Common myeloid progenitor, CD34-positive (primary cell): ENCODE measurements around the gene PFKFB1.

Source experiments
- CTCF ChIA-PET: fragments of 350-600 bp; sonication (Branson Sonifier 250); formaldehyde crosslinking; loops from one replicate; lab custom pipeline; 2021; ENCODE audit warnings: antibody characterized with exemption; lab: Charles Lee
- POLR2A ChIA-PET: fragments of 350-600 bp; sonication (Branson Sonifier 250); formaldehyde crosslinking; loops from one replicate; lab custom pipeline; 2021; ENCODE audit warnings: antibody characterized with exemption; lab: Charles Lee
- DNase-seq, 3 donors: peaks; one replicate each; pipeline versions ENCODE4 v3.0.0 to v3.0.0-alpha.2; 2013
- H3K27ac ChIP-seq, 2 experiments: 1 replicate in 1 of 2; 2 replicates in 1 of 2; pipeline ENCODE4 v1.7.0; 2013; ENCODE audit warnings: inconsistent platforms in 2 of 2, low read length in 2 of 2, mild to moderate bottlenecking in 2 of 2, low read depth in 1 of 2, moderate library complexity in 1 of 2; ENCODE audit not compliant: severe bottlenecking in 2 of 2, insufficient read depth in 1 of 2, poor library complexity in 1 of 2
- H3K27me3 ChIP-seq, 5 experiments: replicated peaks in 2 of 5; 1 replicate in 3 of 5; 2 replicates in 2 of 5; pipeline versions ENCODE4 v1.6.1 to v1.7.0; 2013; ENCODE audit warnings: low read length in 4 of 5, mild to moderate bottlenecking in 2 of 5, moderate library complexity in 2 of 5, inconsistent platforms in 1 of 5; ENCODE audit not compliant: insufficient read depth in 5 of 5, control insufficient read depth in 4 of 5
- H3K36me3 ChIP-seq, 4 experiments: 1 replicate in 2 of 4; 2 replicates in 2 of 4; pipeline versions ENCODE4 v1.6.1 to v1.7.0; 2013; ENCODE audit warnings: low read length in 3 of 4, control low read depth in 1 of 4, mild to moderate bottlenecking in 1 of 4; ENCODE audit not compliant: control insufficient read depth in 4 of 4, insufficient read depth in 4 of 4
- H3K4me1 ChIP-seq, 4 experiments: 1 replicate in 3 of 4; 2 replicates in 1 of 4; pipeline versions ENCODE4 v1.6.1 to v1.7.1; 2013; ENCODE audit warnings: low read length in 3 of 4, mild to moderate bottlenecking in 3 of 4, control low read depth in 1 of 4, inconsistent platforms in 1 of 4, moderate library complexity in 1 of 4; ENCODE audit not compliant: control insufficient read depth in 4 of 4, insufficient read depth in 4 of 4; ENCODE audit errors: control extremely low read depth in 1 of 4
- H3K4me3 ChIP-seq, 7 experiments: 1 replicate in 4 of 7; 2 replicates in 3 of 7; pipeline versions ENCODE4 v1.5.1 to v1.7.0; 2013; ENCODE audit warnings: mild to moderate bottlenecking in 7 of 7, low read length in 6 of 7, moderate library complexity in 6 of 7, inconsistent platforms in 2 of 7, low read depth in 2 of 7, control low read depth in 1 of 7; ENCODE audit not compliant: insufficient read depth in 4 of 7, control insufficient read depth in 1 of 7; ENCODE audit errors: extremely low read depth in 1 of 7
- H3K9me3 ChIP-seq, 5 experiments: 1 replicate in 4 of 5; 2 replicates in 1 of 5; pipeline versions ENCODE4 v1.6.1 to v1.7.1; 2013; ENCODE audit warnings: low read length in 4 of 5, mild to moderate bottlenecking in 2 of 5, inconsistent platforms in 1 of 5, low read depth in 1 of 5, moderate library complexity in 1 of 5; ENCODE audit not compliant: control insufficient read depth in 4 of 5, insufficient read depth in 2 of 5; ENCODE audit errors: control extremely low read depth in 1 of 5
- WGBS: methylation state at CpG from one replicate; pipeline ENCODE4 v1.1.5; 2013; ENCODE audit not compliant: insufficient coverage; 5-methylcytosine and 5-hydroxymethylcytosine counted together

PFKFB1 gene

GRCh38 chrX:55028040-55028439 is 34.1 kb upstream of the PFKFB1 start:
- Histone ChIP-seq H3K4me1 (no peaks in the 10 kb centered on the region), H3K4me3 (no peak overlapping the region), H3K27me3 (peaks cover 0 to 5% (median 0%) of the 10 kb centered on the region in 5 experiments), H3K27ac (no peak overlapping the region), H3K9me3 (no peaks in the 10 kb centered on the region), H3K36me3 (no peaks in the 10 kb centered on the region)
- ChIA-PET POLR2A (no interaction called here), CTCF (no interaction called here)
- peak in 2 of 3 donors; percentile 15 to 28 for DNase-seq
- WGBS: no CpG with 5 or more reads among the region's 4 CpGs

DNA sequence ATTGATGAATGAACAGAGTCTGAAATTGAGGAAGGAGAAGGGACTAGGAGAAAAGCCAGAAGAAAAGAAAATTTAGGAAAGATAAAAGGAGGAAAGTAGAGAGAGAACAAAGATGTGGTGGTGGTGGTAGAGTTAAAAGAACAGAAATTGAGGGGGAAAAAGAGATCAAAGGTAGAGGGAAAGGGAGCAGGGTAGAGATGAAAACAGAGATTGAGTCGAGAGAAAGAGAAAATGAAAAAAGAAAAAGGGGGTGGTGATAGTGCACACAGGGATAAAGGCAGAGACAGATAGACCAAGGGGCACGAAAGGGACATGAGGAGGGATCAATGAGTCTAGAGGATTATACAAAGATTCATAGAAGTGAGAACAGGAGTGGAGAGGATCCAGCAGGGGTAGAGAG is 32.9 kb upstream of the PFKFB1 start:
- Histone ChIP-seq H3K36me3 (no peaks in the 10 kb centered on the region), H3K9me3 (no peaks in the 10 kb centered on the region), H3K4me1 (no peaks in the 10 kb centered on the region), H3K27me3 (peaks cover 0 to 5% (median 0%) of the 10 kb centered on the region in 5 experiments), H3K27ac (no peak overlapping the region), H3K4me3 (no peak overlapping the region)
- DNase-seq: no peak
- ChIA-PET POLR2A (no interaction called here), CTCF (no interaction called here)
- 75% methylated on average over 2 of the region's 2 CpGs for WGBS

DNA sequence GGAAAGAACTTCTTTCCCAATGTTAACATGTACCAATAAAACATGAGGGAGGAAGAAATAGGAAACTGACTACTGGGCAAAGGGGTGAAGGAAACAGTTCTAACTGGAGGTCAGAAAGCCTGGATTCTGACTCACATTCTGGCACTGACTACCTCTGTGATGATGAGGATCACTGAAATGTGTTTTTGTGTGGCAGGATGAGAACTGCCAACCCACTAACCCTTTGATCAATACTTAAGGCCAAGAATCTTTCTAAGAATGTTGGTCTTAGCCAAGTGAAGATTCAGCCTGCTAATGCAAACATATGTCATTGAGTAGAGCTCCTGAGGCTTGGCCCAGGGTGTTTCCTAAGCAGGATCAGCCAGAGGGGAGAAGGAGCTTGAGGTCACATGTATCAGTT is 32.2 kb upstream of the PFKFB1 start:
- no peaks in the 10 kb centered on the region for H3K9me3 ChIP-seq
- DNase-seq: no peak
- no peaks in the 10 kb centered on the region for H3K36me3 ChIP-seq
- POLR2A ChIA-PET: no interaction called here
- CTCF ChIA-PET: no interaction called here
- H3K27ac ChIP-seq: no peak overlapping the region
- no peaks in the 10 kb centered on the region for H3K4me1 ChIP-seq
- peaks cover 0 to 5% (median 0%) of the 10 kb centered on the region in 5 experiments for H3K27me3 ChIP-seq
- H3K4me3 ChIP-seq: no peak overlapping the region

- CTCF ChIA-PET: no interaction called here
- Histone ChIP-seq H3K4me1 (no peaks in the 10 kb centered on the region), H3K27ac (no peak overlapping the region), H3K9me3 (no peaks in the 10 kb centered on the region), H3K27me3 (no peaks in the 10 kb centered on the region), H3K4me3 (no peak overlapping the region), H3K36me3 (no peaks in the 10 kb centered on the region)
- peak in 2 of 3 donors; percentile 21 to 52 for DNase-seq
- POLR2A ChIA-PET: no interaction called here
- WGBS: 84% methylated on average over 4 of the region's 4 CpGs
Observed at GRCh38 chrX:55014897-55015299, 20.9 kb upstream of the PFKFB1 start.

DNA sequence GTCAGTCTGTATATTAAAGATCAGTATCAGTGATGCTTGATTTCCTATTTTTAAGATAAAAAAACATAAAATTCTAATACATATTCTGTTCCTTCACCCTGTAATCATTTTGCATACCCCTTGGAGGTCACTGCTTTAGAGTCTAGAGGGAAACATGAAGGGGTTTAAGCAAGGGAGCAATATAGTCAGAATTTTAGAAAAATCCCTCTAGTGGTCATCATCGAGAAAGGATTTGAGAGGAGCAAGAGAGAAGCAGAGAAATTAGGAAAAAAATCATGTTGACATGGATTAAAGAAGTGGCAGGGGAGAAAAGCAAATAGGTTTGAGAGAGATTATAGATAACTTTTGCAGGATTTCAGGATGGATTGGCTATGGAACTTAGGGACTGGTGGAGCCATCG is 17.3 kb upstream of the PFKFB1 start:
- Histone ChIP-seq H3K27me3 (no peaks in the 10 kb centered on the region), H3K9me3 (no peaks in the 10 kb centered on the region), H3K36me3 (peaks cover 0 to 12% (median 3%) of the 10 kb centered on the region in 4 experiments), H3K4me3 (no peak overlapping the region), H3K4me1 (peaks cover 0 to 11% (median 8%) of the 10 kb centered on the region in 4 experiments), H3K27ac (no peak overlapping the region)
- WGBS: 55% methylated on average over 2 of the region's 2 CpGs
- DNase-seq: peak in 2 of 3 donors; percentile 17 to 28
- POLR2A ChIA-PET: no interaction called here
- CTCF ChIA-PET: interaction anchor here (0.7 kb wide), 2 partner anchors 45 to 121 kb away, joined by 3 to 4 read pairs; no protein-coding TSS in a partner anchor

- DNase-seq: peak in 2 of 3 donors; percentile 40 to 55
- POLR2A ChIA-PET: interaction anchor here (2.0 kb wide), 1 partner anchor 9 kb away, joined by 6 read pairs; no protein-coding TSS in a partner anchor
- Histone ChIP-seq H3K4me1 (peaks cover 0 to 11% (median 8%) of the 10 kb centered on the region in 4 experiments), H3K36me3 (peaks cover 2 to 33% (median 18%) of the 10 kb centered on the region in 4 experiments), H3K27ac (no peak overlapping the region), H3K9me3 (no peaks in the 10 kb centered on the region), H3K4me3 (peak overlapping the region in 1 of 7 experiments; percentile 23), H3K27me3 (no peaks in the 10 kb centered on the region)
- 38% methylated on average over 7 of the region's 9 CpGs for WGBS
- CTCF ChIA-PET: interaction anchor here (1.2 kb wide), 1 partner anchor 9 kb away, joined by 3 read pairs; the partner anchor contains the start of gene APEX2
Observed at GRCh38 chrX:55008571-55009358, 14.8 kb upstream of the PFKFB1 start.

DNA sequence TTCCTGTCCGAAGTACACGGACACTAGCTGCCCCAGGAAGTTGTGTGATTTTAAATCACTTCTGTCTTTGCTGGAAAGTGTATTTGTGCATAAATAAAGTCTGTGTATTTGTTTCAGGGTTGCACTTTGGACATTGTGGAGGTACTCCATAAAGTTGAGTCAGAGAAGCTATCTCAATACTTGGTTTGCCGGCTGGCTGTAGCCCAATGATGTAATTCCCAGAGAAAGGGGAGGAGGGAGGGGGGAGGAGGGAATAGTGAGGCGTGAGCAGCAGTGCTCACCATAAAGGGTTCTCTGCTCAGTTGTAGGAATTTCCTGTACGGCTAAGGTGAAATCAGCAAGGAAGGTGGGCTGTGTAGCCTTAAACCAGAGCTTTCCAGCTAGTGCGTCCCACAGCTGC is 13.7 kb upstream of the PFKFB1 start:
- H3K27ac ChIP-seq: no peak overlapping the region
- 90% methylated on average over 4 of the region's 6 CpGs for WGBS
- DNase-seq: no peak
- H3K36me3 ChIP-seq: peaks cover 2 to 41% (median 24%) of the 10 kb centered on the region in 4 experiments
- H3K27me3 ChIP-seq: no peaks in the 10 kb centered on the region
- no peak overlapping the region for H3K4me3 ChIP-seq
- no peaks in the 10 kb centered on the region for H3K9me3 ChIP-seq
- ChIA-PET CTCF (interaction anchor here (1.1 kb wide), 1 partner anchor 49 kb away, joined by 4 read pairs; no protein-coding TSS in a partner anchor), POLR2A (no interaction called here)
- H3K4me1 ChIP-seq: peaks cover 0 to 11% (median 8%) of the 10 kb centered on the region in 4 experiments
